Fibroblast of skin of abdomen (primary cell): Measurements from ENCODE around the gene TBX10.
A peak's percentile ranks its signal among the peaks of the same experiment; 100 is the strongest.
"Not testable (repeated sequence)": the region's sequence is repeated elsewhere in the genome, so short reads cannot be mapped to it uniquely, and the experiment has no call there.

Source experiments
- DNase-seq: peaks from one replicate; pipeline ENCODE4 v3.0.0-alpha.2; 2013

The TBX10 gene

DNA sequence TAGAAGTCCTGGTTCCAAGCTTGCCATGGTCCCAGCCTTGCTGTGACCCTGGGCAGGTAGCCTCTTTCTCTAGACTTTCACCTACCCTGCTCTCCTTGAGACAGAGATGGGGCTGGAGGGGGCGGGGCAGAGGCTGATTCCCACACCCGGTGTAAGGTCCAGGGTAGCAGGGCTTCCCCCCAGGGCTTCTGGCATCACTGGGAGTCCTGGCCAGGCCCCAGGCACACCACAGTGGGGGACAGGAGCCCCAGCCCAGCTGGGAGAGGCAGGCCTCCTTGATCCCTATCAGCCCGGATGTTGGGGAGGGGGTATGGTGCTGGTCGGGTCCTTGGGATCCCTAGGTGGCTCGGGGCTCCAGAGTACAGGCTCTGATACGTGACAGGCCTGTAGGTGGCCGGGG lies 8.2 kb downstream of the TBX10 start:
- no peak for DNase-seq

DNA sequence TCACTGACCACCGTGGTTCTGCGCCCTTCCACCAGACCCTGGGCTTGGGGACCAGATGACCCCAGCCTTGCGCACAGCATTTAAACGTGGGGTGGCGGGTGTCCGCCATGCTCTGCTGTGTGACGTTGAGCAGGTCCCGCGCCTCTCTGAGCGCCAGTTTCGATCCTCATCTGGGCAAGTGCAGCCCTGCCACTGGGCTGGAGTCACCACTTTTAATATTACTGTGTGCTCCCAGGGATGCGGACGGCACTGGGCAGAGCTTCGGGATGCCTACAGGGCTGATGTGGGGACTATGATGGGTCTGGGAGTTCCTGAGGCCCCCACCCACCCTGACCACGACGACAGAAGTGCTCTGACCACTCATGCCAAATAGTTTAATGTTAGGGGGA lies 8.6 kb downstream of the TBX10 start:
- DNase-seq = no peak

- DNase-seq = peak; percentile 97
Observed at GRCh38 chr11:67630228-67630942, 9.2 kb downstream of the TBX10 start.

DNA sequence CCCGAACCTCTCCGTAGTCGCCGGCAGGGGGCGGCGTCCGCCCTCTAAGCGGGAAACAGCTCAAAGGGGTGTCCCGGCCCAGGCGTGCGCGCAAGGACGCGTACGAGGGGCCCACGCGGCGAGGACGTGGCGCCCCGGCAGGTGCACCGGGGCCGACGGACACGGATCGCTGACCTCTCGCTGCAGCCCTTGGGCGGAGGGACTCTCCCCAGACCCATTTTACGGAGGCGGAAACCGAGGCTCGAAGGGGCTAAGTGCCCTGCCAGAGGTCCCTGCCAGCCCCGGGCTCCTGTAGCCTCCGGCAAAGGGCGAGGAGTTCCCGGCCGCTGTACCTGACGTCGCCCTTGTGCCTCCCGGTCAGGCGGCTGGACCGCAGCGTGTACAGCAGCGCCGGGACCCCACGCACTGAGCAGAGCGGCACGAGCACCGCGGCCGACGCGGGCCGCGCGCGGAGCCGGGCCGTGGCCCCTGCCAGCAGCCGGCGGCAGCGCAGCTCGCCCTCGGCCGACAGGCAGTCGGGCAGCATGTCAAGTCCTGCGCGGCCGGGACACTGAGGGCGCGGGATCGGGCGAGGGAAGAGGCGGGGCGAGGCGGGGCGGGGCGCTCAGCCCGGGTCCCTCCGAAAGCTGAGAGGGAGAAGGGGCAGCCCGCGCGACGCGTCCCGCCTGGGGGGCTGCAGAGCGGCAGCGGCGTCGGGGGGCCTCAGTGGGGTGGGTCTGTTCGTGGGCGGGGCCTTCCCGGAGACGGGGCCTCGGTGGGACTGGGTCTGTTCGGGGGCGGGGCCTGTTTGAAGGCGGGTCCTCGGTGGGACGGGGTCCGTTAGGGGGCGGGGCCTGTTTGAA lies 10.0 kb downstream of the TBX10 start, which contains the start of gene NUDT8:
NUDT8 (minus strand) TSS at position 552 of the 842 bp plus-strand sequence; CDS start at position 526, 26 bp downstream.
- peak; percentile 73 for DNase-seq

GRCh38 chr11:67628710-67629385 lies 10.7 kb downstream of the TBX10 start:
- no peak for DNase-seq

DNA sequence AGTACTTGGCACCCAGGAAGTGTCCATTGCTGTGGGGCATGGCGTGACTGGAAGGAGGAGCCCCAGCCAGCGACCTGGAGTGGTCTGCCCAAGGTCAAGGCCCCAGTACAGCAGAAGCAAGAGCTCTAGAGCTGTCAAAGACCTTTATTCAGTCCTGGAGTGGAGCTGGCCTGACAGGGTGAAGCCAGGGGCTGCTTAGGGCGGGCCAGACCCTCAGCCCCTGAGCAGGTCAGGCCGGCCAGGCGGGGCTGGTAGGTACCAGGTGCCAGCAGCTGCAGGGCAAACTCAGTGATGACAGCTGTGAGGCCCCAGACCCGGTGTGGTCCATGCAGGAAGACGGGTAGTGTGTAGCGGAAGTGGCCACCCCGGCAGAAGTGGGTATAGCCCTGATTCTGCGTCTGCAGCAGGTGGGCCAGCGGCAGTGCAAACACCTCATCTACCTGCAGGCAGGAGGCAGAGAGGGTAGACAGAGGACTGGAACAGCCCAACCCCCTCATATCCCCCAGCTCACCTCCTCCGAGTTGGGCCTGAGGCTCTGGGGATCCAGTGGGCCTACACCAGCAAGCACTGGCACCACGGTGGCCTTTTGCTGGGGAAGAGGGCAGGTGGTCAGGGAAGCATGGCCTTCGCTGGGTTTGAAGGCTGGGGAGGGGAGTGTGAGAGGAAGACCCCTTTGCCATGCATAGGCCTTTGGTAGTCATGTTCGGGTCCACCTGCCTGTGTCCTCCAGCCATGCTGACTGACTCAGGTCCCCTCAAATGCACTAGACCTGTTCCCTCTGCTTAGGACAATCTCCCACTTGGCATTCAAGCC lies 11.5 kb downstream of the TBX10 start:
- DNase-seq = no peak

DNA sequence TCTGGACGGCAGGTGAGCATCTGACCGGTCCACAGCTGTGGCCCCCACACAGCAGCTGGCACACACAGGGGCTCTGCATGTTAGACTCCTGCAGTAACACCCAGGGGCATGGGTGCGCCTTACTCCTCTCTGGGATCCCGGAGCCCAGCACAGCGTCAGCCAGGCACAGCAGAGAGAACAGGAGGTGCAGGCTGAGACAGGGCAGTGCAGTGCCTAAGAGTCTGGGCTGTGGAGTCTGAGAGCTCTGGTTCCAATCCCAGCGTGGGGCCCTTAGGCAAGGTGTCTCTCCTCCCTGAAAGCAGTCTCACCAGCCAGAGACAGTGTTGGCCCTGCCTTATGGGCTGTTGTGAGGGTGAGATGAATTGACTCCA lies 12.1 kb downstream of the TBX10 start:
- no peak for DNase-seq

DNA sequence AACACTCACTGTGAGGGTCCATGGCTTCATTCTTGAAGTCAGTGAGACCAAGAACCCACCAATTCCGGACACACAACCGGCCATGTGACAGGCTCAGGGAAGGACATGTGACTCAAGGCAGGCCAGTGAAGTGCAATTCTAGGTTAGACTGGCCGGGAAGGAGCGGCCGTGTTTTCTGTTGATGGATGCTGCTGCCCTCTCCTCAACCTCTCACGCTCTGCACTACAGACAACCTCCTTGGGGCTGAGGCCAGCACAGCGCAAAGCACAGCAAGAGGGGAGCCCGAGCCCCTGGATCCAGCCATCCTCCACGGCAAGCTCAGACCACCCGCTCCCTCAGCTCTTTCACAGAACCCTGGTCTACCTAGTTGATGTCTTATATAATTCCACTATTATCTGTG lies 12.6 kb downstream of the TBX10 start:
- no peak for DNase-seq

DNA sequence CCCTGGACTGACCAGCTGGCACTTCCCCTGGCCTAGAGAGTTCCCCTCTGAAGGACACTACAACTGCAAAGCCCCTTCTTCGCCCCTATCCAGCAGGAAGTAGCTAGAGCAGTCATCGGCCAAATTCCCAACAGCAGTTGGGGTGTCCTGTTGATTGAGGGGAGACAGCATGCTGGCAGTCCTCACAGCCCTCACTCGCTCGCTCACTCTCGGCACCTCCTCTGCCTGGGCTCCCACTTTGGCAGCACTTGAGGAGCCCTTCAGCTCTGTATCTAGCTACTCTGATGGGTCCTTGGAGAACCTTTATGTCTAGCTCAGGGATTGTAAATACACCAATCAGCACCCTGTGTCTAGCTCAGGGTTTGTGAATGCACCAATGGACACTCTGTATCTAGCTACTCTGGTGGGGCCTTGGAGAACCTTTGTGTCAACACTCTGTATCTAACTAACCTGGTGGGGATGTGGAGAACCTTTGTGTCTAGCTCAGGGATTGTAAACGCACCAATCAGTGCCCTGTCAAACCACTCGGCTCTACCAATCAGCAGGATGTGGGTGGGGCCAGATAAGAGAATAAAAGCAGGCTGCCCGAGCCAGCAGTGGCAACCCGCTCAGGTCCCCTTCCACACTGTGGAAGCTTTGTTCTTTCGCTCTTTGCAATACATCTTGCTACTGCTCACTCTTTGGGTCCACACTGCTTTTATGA lies 13.3 kb downstream of the TBX10 start:
- DNase-seq = not testable (repeated sequence)

DNA sequence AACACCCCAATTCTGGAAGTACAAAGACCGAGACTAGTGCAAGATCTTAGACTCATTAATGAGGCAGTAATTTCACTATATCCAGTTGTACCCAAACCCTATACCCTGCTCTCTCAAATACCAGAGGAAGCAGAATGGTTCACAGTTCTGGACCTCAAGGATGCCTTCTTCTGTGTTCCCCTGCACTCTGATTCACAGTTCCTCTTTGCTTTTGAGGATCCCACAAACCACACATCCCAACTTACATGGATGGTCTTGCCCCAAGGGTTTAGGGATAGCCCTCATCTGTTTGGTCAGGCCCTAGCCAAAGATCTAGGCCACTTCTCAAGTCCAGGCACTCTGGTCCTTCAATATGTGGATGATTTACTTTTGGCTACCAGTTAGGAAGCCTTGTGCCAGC lies 15.8 kb downstream of the TBX10 start:
- not testable (repeated sequence) for DNase-seq

DNA sequence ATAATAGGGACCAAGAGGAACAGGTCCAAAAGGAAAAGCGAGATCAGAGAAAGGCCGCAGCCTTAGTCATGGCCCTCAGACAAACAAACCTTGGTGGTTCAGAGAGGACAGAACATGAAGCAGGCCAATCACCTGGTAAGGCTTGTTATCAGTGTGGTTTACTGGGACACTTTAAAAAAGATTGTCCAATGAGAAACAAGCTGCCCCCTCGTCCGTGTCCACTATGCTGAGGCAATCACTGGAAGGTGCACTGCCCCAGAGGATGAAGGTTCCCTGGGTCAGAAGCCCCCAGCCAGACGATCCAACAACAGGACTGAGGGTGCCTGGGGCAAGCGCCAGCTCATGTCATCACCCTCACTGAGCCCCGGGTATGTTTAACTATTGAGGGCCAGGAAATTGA lies 16.7 kb downstream of the TBX10 start:
- not testable (repeated sequence) for DNase-seq

GRCh38 chr11:67621928-67622327 lies 17.6 kb downstream of the TBX10 start:
- DNase-seq = not testable (repeated sequence)

GRCh38 chr11:67620621-67621020 lies 18.9 kb downstream of the TBX10 start:
- not testable (repeated sequence) for DNase-seq

DNA sequence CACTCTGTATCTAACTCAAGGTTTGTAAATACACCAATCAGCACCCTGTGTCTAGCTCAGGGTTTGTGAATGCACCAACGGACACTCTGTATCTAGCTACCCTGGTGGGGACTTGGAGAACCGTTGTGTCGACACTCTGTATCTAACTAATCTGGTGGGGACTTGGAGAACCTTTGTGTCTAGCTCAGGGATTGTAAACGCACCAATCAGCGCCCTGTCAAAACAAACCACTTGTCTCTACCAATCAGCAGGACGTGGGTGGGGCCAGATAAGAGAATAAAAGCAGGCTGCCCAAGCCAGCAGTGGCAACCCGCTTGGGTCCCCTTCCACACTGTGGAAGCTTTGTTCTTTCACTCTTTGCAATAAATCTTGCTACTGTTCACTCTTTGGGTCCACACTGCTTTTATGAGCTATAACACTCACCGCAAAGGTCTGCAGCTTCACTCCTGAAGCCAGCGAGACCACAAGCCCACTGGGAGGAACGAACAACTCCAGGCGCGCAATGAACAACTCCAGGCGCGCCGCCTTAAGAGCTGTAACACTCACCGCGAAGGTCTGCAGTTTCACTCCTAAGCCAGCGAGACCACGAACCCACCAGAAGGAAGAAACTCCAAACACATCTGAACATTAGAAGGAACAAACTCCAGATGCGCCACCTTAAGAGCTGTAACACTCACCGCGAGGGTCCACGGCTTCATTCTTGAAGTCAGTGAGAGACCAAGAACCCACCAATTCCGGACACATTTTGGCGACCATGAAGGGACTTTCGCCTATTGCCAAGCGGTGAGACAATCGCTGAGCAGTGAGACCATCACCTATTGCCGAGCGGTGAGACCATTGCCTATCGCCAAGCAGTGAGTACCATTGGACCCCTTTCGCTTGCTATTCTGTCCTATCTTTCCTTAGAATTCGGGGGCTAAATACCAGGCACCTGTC lies 19.6 kb downstream of the TBX10 start:
- DNase-seq = not testable (repeated sequence)

GRCh38 chr11:67618901-67619659 lies 20.5 kb downstream of the TBX10 start:
- DNase-seq = not testable (repeated sequence)

- no peak for DNase-seq
Observed at GRCh38 chr11:67617243-67617953, 22.2 kb downstream of the TBX10 start.

DNA sequence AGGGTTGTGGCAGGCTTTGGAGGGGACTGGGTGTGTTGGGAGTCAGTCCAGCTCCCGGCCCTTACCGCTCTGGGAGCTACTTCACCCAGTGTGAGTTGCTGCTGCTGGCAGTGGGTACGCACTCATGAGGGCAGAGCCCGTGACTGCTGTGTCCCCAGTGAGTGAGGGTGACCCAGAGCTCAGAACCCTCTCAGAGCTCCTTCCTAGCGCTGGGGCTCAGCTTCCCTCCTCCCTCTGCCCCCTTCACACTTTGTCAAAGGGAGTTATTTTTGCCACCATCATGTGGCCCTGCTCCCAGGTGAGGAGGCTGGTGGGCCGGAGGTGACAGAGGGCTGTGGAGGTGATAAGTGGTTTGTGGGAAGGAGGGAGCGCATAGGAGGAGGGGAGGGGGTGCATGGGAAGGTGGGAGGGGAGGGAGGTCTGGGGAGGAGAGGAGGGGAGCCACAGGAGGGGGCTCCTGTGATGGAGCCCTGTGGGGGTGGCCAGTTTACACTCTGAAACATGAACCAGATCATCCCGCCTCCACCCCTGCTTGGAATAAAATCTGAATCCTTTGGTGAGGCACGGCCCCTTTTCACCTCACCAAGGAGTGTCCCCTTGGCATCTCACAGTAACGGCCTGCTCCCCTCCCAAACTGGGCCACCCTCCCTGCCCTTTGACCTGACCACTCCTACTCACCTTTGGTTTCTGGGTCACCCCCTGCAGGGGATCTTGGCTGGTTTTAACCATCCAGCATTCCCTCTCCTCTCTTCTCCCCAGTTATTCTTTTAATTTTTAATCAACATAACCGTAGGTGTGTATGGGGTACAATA lies 22.9 kb downstream of the TBX10 start:
- no peak for DNase-seq
